GM12878 (cell line): ENCODE results near the gene AFAP1. TPM values are rescaled to one million over a fixed set of nuclear protein-coding genes. Genes with fewer than 3 reads are reported as not detected.

Source experiments
- ATAC-seq: fragments of 200-7000 bp; cut with Tn5 transposase; 3 replicates; pipeline ENCODE4 v1.9.1; 2020; ENCODE audit warnings: mild to moderate bottlenecking, moderate library complexity
- BruUV-seq: library from RNA; stranded (reverse); fragments of 400-500 nt; replicated peaks from 2 replicates; lab custom pipeline; 2021; lab: Mats Ljungman, UMichigan
- CTCF ChIA-PET: fragments of 300-600 bp; sonication (Branson Sonifier 250); formaldehyde crosslinking; extraction: SDS; loops from one replicate; lab custom pipeline; 2021; ENCODE audit warnings: inconsistent platforms; lab: Yijun Ruan, JAX
- POLR2A ChIA-PET: fragments of 350-600 bp; formaldehyde crosslinking; extraction: SDS; loops from one replicate; lab custom pipeline; 2021; ENCODE audit warnings: inconsistent platforms; lab: Charles Lee
- RAD21 ChIA-PET: fragments of 300-600 bp; sonication (Branson Sonifier 250); formaldehyde crosslinking; loops from one replicate; lab custom pipeline; 2023; ENCODE audit warnings: antibody characterized with exemption; ENCODE audit not compliant: unreplicated experiment; lab: Charles Lee
- SMC1A ChIA-PET: fragments of 300-600 bp; sonication (Branson Sonifier 250); formaldehyde crosslinking; loops from one replicate; lab custom pipeline; 2023; ENCODE audit not compliant: unreplicated experiment, uncharacterized antibody; lab: Charles Lee
- DNase-seq: peaks from one replicate; pipeline ENCODE4 v3.0.0-alpha.2; 2011; ENCODE audit warnings: low read depth, low spot score
- FAIRE-seq: peaks from 3 replicates; lab custom pipeline; 2011; peaks lifted over from hg19 to GRCh38; lab: Jason Lieb, UNC
- H2AFZ ChIP-seq: 2 replicates; pipeline ENCODE4 v1.6.0; 2011; ENCODE audit warnings: low read depth, low read length, control low read depth; ENCODE audit not compliant: control insufficient read depth
- H3K27ac ChIP-seq: 2 replicates; pipeline ENCODE4 v1.5.1; 2011; ENCODE audit warnings: control low read depth; ENCODE audit not compliant: control insufficient read depth, insufficient read depth
- H3K27me3 ChIP-seq, 2 experiments: replicated peaks in 1 of 2; 2 replicates each; pipeline versions ENCODE4 v1.6.0 to v1.6.1; 2011; ENCODE audit warnings: low read length in 1 of 2; ENCODE audit not compliant: control insufficient read depth in 2 of 2, insufficient read depth in 2 of 2
- H3K36me3 ChIP-seq, 2 experiments: 2 replicates each; pipeline ENCODE4 v1.5.1; 2011; ENCODE audit warnings: low read length in 1 of 2; ENCODE audit not compliant: control insufficient read depth in 2 of 2, insufficient read depth in 2 of 2
- H3K4me1 ChIP-seq: 2 replicates; pipeline ENCODE4 v1.6.1; 2011; ENCODE audit warnings: mild to moderate bottlenecking, low read length, moderate library complexity, mixed read lengths; ENCODE audit not compliant: control insufficient read depth, insufficient read depth
- H3K4me2 ChIP-seq: 2 replicates; pipeline ENCODE4 v1.6.0; 2011; ENCODE audit warnings: control low read depth; ENCODE audit not compliant: control insufficient read depth, insufficient read depth
- H3K4me3 ChIP-seq: fragments of 200-600 bp; sonication (generic); 2 replicates; pipeline ENCODE4 v1.5.1; 2016
- H3K79me2 ChIP-seq: 2 replicates; pipeline ENCODE4 v1.6.0; 2011; ENCODE audit warnings: low read length; ENCODE audit not compliant: control insufficient read depth, insufficient read depth
- H3K9ac ChIP-seq: 2 replicates; pipeline ENCODE4 v1.8.0; 2011; ENCODE audit warnings: low read length, control low read depth, mixed read lengths; ENCODE audit not compliant: control insufficient read depth, insufficient read depth
- H3K9me3 ChIP-seq: replicated peaks from 3 replicates; pipeline ENCODE4 v1.5.1; 2011; ENCODE audit warnings: mild to moderate bottlenecking, low read length; ENCODE audit not compliant: control insufficient read depth, insufficient read depth
- H4K20me1 ChIP-seq: 2 replicates; pipeline ENCODE4 v1.6.0; 2011; ENCODE audit not compliant: control insufficient read depth, insufficient read depth
- ATF7 ChIP-seq: fragments of 450-650 bp; IDR thresholded peaks from 2 replicates; pipeline ENCODE4 v1.6.1; 2016; ENCODE audit warnings: low read depth, mild to moderate bottlenecking
- BRCA1 ChIP-seq: IDR thresholded peaks from 2 replicates; pipeline ENCODE4 v1.6.1; 2011; ENCODE audit warnings: low read depth, low read length, improper control_type of control experiment
- DPF2 ChIP-seq: fragments of 450-650 bp; IDR thresholded peaks from 2 replicates; pipeline ENCODE4 v1.6.1; 2017; ENCODE audit warnings: mild to moderate bottlenecking
- FOS ChIP-seq: IDR thresholded peaks from 3 replicates; pipeline ENCODE4 v1.6.1; 2011; ENCODE audit warnings: borderline replicate concordance; ENCODE audit not compliant: insufficient read length; ENCODE audit errors: extremely low read depth
- FOXM1 ChIP-seq: IDR thresholded peaks from 2 replicates; pipeline ENCODE4 v1.6.1; 2012; ENCODE audit warnings: low read depth, mild to moderate bottlenecking, inconsistent platforms, low read length, moderate library complexity
- NFYA ChIP-seq: IDR thresholded peaks from 2 replicates; pipeline ENCODE4 v1.6.1; 2011; ENCODE audit warnings: low read depth, mild to moderate bottlenecking, low read length, improper control_type of control experiment, borderline replicate concordance
- PML ChIP-seq: IDR thresholded peaks from 2 replicates; pipeline ENCODE4 v1.6.1; 2012; ENCODE audit warnings: low read length, inconsistent platforms
- RBBP5 ChIP-seq: fragments of 200-600 bp; sonication (generic); conservative IDR thresholded peaks from 2 replicates; pipeline ENCODE4 v1.6.1; 2016
- STAT1 ChIP-seq: fragments of 450-650 bp; conservative IDR thresholded peaks from 2 replicates; pipeline ENCODE4 v1.6.1; 2014; ENCODE audit warnings: antibody characterized with exemption, mild to moderate bottlenecking
- YBX1 ChIP-seq: fragments of 450-650 bp; IDR thresholded peaks from 2 replicates; pipeline ENCODE4 v1.6.1; 2016; ENCODE audit warnings: antibody characterized with exemption
- ZBTB33 ChIP-seq: fragments of 450-650 bp; IDR thresholded peaks from 2 replicates; pipeline ENCODE4 v1.6.1; 2017; ENCODE audit warnings: mild to moderate bottlenecking
- ZBTB40 ChIP-seq: fragments of 450-650 bp; IDR thresholded peaks from 2 replicates; pipeline ENCODE4 v1.6.1; 2016; ENCODE audit warnings: mild to moderate bottlenecking, moderate library complexity, borderline replicate concordance
- ZNF24 ChIP-seq: fragments of 450-650 bp; IDR thresholded peaks from 2 replicates; pipeline ENCODE4 v1.6.1; 2017; ENCODE audit warnings: antibody characterized with exemption, mild to moderate bottlenecking
- ZNF687 ChIP-seq: fragments of 450-650 bp; IDR thresholded peaks from 2 replicates; pipeline ENCODE4 v1.6.1; 2017; ENCODE audit warnings: mild to moderate bottlenecking, moderate library complexity
- WGBS: methylation state at CpG from one replicate; pipeline ENCODE4 v1.1.6; 2016; ENCODE audit warnings: low lambda C conversion rate; ENCODE audit not compliant: insufficient replicate concordance, insufficient coverage; ENCODE audit errors: missing lambda C conversion rate; 5-methylcytosine and 5-hydroxymethylcytosine counted together
- in situ Hi-C: fragments of 300-500 bp; cut with MboI; formaldehyde crosslinking; loops from 9 replicates; pipeline ENCODE4 v1.14.3; 2018; ENCODE audit warnings: mixed read lengths
- intact Hi-C: fragments of 100-400 bp; cut with micrococcal nuclease; formaldehyde crosslinking; loops from one replicate; pipeline ENCODE4 v1.14.2; 2022; ENCODE audit not compliant: unreplicated experiment
- polyA plus RNA-seq, 11 experiments: library from polyadenylated mRNA; depleted of rRNA in 4 of 11; unstranded in 6 of 11; stranded (reverse) in 5 of 11; fragments of >200 nt; fragmentation: Nextera tagmentation in 4 of 11; fragmentation: Illumina TruSeq in 1 of 11; extraction: Ambion mirVana in 4 of 11; extraction: Trizol in 1 of 11; gene quantifications; 1 replicate in 1 of 11; 2 replicates in 10 of 11; pipeline versions ENCODE4 v1.2.1 to v1.2.3, GENCODE V29; 2011 to 2016; ENCODE audit warnings: inconsistent platforms in 2 of 11, missing spikeins in 2 of 11, low read depth in 1 of 11
- total RNA-seq, 4 experiments: library from RNA; depleted of rRNA in 3 of 4; stranded (reverse); fragments of >200 nt in 3 of 4; fragmentation: Illumina TruSeq in 1 of 4; extraction: Trizol in 1 of 4; gene quantifications; 2 replicates each; pipeline versions ENCODE4 v1.2.1 to v1.2.3, GENCODE V29; 2013 to 2021

The AFAP1 gene
- total and polyA plus RNA-seq, 10 of the 15 experiments (the other 5 are each of a cell fraction or from before 2014, with no cell fraction given), result 0.02 to 0.23 (median 0.09) TPM; not detected in 1

GRCh38 chr4:7750972-7751371 is 188.7 kb downstream of the AFAP1 start (continued):
- no peak for TF ChIP-seq ZBTB40
- TF ChIP-seq FOS, result no peak
- no peak for TF ChIP-seq RBBP5
- TF ChIP-seq FOXM1, result no peak
- no peak for TF ChIP-seq ATF7
- TF ChIP-seq PML, result no peak
- TF ChIP-seq ZNF24, result no peak
- no peak for TF ChIP-seq YBX1

- POLR2A ChIA-PET, result no interaction called here
- SMC1A ChIA-PET, result no interaction called here
- no TSS peak for BruUV-seq
- TF ChIP-seq STAT1, result no peak
- TF ChIP-seq ZBTB33, result no peak
- TF ChIP-seq PML, result no peak
- TF ChIP-seq ZNF687, result no peak
- no peak for TF ChIP-seq BRCA1
- no peak for TF ChIP-seq DPF2
- TF ChIP-seq NFYA, result no peak
Observed at GRCh38 chr4:7750523-7750922, 189.1 kb downstream of the AFAP1 start.

More at GRCh38 chr4:7750523-7750922, 189.1 kb downstream of the AFAP1 start:
- H3K4me3 ChIP-seq, result no peak overlapping the region
- H4K20me1 ChIP-seq, result no peaks in the 10 kb centered on the region
- H3K27me3 ChIP-seq, result no peaks in the 10 kb centered on the region
- DNase-seq (no peak), ATAC-seq (no peak), FAIRE-seq (no peak)
- H3K9me3 ChIP-seq, result no peaks in the 10 kb centered on the region
- H3K36me3 ChIP-seq, result no peaks in the 10 kb centered on the region
- no peak overlapping the region for H3K27ac ChIP-seq
- H3K4me2 ChIP-seq, result no peak overlapping the region
- H3K79me2 ChIP-seq, result no peaks in the 10 kb centered on the region
- intact Hi-C loops, result no loop called here
- no peaks in the 10 kb centered on the region for H3K4me1 ChIP-seq
- H3K9ac ChIP-seq, result no peak overlapping the region
- in situ Hi-C loops, result no loop called here
- 9% methylated on average over 6 of the region's 6 CpGs for WGBS
- CTCF ChIA-PET, result interaction anchor here (0.7 kb wide), 1 partner anchor 27 kb away, joined by 3 read pairs; no protein-coding TSS in a partner anchor
- H2AFZ ChIP-seq, result no peak overlapping the region
- RAD21 ChIA-PET, result no interaction called here
